ENCODE results near the gene IVNS1ABP.
"Not testable (repeated sequence)": the region's sequence is repeated elsewhere in the genome, so short reads cannot be mapped to it uniquely, and the experiment has no call there.

Gene IVNS1ABP

GRCh38 chr1:185291159-185291558 lies 25.9 kb downstream of the IVNS1ABP start:
- no peak for DNase-seq

GRCh38 chr1:185289880-185290279 lies 27.2 kb downstream of the IVNS1ABP start:
- DNase-seq, result peak; percentile 2

GRCh38 chr1:185288435-185288834 lies 28.6 kb downstream of the IVNS1ABP start:
- DNase-seq, result no peak

GRCh38 chr1:185287451-185287850 lies 29.6 kb downstream of the IVNS1ABP start:
- DNase-seq, result no peak

- DNase-seq, result no peak
These were observed 32.3 kb downstream of the IVNS1ABP start for GRCh38 chr1:185284533-185285276.

- DNase-seq, result no peak
These were observed 32.9 kb downstream of the IVNS1ABP start for GRCh38 chr1:185284116-185284515.

GRCh38 chr1:185281245-185281644 lies 35.8 kb downstream of the IVNS1ABP start:
- no peak for DNase-seq

GRCh38 chr1:185280589-185280988 lies 36.5 kb downstream of the IVNS1ABP start:
- DNase-seq, result no peak

- no peak for DNase-seq
These were observed 37.5 kb downstream of the IVNS1ABP start for GRCh38 chr1:185279571-185279970.

- no peak for DNase-seq
These were observed 45.1 kb downstream of the IVNS1ABP start for GRCh38 chr1:185271921-185272320.

GRCh38 chr1:185268352-185268751 lies 48.7 kb downstream of the IVNS1ABP start:
- DNase-seq, result no peak

- DNase-seq, result no peak
These were observed 49.3 kb downstream of the IVNS1ABP start for GRCh38 chr1:185267701-185268100.

GRCh38 chr1:185267301-185267700 lies 49.7 kb downstream of the IVNS1ABP start:
- DNase-seq, result no peak

GRCh38 chr1:185265314-185265713 lies 51.7 kb downstream of the IVNS1ABP start:
- no peak for DNase-seq

GRCh38 chr1:185263780-185264179 lies 53.3 kb downstream of the IVNS1ABP start:
- no peak for DNase-seq

GRCh38 chr1:185263292-185263691 lies 53.8 kb downstream of the IVNS1ABP start:
- DNase-seq, result no peak

GRCh38 chr1:185262151-185262550 lies 54.9 kb downstream of the IVNS1ABP start:
- DNase-seq, result no peak

GRCh38 chr1:185260611-185261010 lies 56.4 kb downstream of the IVNS1ABP start:
- no peak for DNase-seq

GRCh38 chr1:185258676-185259075 lies 58.4 kb downstream of the IVNS1ABP start:
- no peak for DNase-seq

GRCh38 chr1:185257950-185258208 lies 59.2 kb downstream of the IVNS1ABP start:
- no peak for DNase-seq

- not testable (repeated sequence) for DNase-seq
These were observed 59.7 kb downstream of the IVNS1ABP start for GRCh38 chr1:185257116-185257949.

GRCh38 chr1:185255595-185255994 lies 61.4 kb downstream of the IVNS1ABP start:
- not testable (repeated sequence) for DNase-seq

- DNase-seq, result not testable (repeated sequence)
These were observed 64.6 kb downstream of the IVNS1ABP start for GRCh38 chr1:185252404-185252803.

- not testable (repeated sequence) for DNase-seq
These were observed 65.1 kb downstream of the IVNS1ABP start for GRCh38 chr1:185251928-185252327.

All from NCI-H1694 treated with DMSO at 0.1 percent for 48 hours (cell line).